ENCODE measurements around the gene CH25H.

GRCh38 chr10:89182894-89183293 is 24.2 kb downstream of the CH25H start:
- TF ChIP-seq, protein P1, sequence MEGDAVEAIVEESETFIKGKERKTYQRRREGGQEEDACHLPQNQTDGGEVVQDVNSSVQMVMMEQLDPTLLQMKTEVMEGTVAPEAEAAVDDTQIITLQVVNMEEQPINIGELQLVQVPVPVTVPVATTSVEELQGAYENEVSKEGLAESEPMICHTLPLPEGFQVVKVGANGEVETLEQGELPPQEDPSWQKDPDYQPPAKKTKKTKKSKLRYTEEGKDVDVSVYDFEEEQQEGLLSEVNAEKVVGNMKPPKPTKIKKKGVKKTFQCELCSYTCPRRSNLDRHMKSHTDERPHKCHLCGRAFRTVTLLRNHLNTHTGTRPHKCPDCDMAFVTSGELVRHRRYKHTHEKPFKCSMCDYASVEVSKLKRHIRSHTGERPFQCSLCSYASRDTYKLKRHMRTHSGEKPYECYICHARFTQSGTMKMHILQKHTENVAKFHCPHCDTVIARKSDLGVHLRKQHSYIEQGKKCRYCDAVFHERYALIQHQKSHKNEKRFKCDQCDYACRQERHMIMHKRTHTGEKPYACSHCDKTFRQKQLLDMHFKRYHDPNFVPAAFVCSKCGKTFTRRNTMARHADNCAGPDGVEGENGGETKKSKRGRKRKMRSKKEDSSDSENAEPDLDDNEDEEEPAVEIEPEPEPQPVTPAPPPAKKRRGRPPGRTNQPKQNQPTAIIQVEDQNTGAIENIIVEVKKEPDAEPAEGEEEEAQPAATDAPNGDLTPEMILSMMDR (IDR thresholded peaks at IDR 0.05) = no peak
- no peak for TF ChIP-seq POLR2AphosphoS5 (IDR thresholded peaks at IDR 0.05; ENCODE audit: low read depth, low read length)
- TF ChIP-seq, protein P2, sequence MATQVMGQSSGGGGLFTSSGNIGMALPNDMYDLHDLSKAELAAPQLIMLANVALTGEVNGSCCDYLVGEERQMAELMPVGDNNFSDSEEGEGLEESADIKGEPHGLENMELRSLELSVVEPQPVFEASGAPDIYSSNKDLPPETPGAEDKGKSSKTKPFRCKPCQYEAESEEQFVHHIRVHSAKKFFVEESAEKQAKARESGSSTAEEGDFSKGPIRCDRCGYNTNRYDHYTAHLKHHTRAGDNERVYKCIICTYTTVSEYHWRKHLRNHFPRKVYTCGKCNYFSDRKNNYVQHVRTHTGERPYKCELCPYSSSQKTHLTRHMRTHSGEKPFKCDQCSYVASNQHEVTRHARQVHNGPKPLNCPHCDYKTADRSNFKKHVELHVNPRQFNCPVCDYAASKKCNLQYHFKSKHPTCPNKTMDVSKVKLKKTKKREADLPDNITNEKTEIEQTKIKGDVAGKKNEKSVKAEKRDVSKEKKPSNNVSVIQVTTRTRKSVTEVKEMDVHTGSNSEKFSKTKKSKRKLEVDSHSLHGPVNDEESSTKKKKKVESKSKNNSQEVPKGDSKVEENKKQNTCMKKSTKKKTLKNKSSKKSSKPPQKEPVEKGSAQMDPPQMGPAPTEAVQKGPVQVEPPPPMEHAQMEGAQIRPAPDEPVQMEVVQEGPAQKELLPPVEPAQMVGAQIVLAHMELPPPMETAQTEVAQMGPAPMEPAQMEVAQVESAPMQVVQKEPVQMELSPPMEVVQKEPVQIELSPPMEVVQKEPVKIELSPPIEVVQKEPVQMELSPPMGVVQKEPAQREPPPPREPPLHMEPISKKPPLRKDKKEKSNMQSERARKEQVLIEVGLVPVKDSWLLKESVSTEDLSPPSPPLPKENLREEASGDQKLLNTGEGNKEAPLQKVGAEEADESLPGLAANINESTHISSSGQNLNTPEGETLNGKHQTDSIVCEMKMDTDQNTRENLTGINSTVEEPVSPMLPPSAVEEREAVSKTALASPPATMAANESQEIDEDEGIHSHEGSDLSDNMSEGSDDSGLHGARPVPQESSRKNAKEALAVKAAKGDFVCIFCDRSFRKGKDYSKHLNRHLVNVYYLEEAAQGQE (IDR thresholded peaks at IDR 0.05; ENCODE audit: insufficient read depth in 1 of 2, low read depth in 2 of 2, low read length in 1 of 2) = no peak

Measured in Panc1 (cell line).